Stimulated activated CD4-positive, alpha-beta T cell treated with anti-CD3 and anti-CD28 coated beads, Interleukin-2, amount 100 ng/mL, for 4 hours (primary cell): ENCODE measurements around the gene CACNA1I.
"Not testable (repeated sequence)": the region's sequence is repeated elsewhere in the genome, so short reads cannot be mapped to it uniquely, and the experiment has no call there.

ENCODE experiments used
- DNase-seq: peaks from one replicate; pipeline ENCODE4 v3.0.0-alpha.2; 2020; ENCODE audit warnings: low read depth

The CACNA1I gene

DNA sequence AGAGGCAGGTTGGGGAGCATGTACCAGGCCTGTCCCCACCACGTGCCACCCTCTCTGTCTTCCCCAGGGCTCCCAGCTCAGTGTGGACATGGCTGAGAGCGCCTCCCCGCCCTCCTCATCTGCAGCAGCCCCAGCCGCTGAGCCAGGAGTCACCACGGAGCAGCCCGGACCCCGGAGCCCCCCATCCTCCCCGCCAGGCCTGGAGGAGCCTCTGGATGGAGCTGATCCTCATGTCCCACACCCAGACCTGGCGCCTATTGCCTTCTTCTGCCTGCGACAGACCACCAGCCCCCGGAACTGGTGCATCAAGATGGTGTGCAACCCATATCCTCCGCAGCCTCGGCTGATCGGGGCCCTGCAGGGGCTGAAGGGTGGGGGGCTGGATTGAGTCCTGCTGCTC lies at the start of gene CACNA1I:
CACNA1I (plus strand) TSS at position 89 of the 400 bp plus-strand sequence; CDS start at position 89, 0 bp downstream.
- no peak for DNase-seq

- not testable (repeated sequence) for DNase-seq
Measured at GRCh38 chr22:39521106-39521885, 49.3 kb upstream of the CACNA1I start.

DNA sequence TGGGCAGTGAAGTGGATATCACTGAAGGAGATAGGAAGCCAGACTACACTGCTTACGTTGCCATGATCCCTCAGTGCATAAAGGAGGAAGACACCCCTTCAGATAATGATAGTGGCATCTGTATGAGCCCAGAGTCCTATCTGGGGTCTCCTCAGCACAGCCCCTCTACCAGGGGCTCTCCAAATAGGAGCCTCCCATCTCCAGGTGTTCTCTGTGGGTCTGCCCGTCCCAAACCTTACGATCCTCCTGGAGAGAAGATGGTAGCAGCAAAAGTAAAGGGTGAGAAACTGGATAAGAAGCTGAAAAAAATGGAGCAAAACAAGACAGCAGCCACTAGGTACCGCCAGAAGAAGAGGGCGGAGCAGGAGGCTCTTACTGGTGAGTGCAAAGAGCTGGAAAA lies 48.5 kb upstream of the CACNA1I start:
- not testable (repeated sequence) for DNase-seq

DNA sequence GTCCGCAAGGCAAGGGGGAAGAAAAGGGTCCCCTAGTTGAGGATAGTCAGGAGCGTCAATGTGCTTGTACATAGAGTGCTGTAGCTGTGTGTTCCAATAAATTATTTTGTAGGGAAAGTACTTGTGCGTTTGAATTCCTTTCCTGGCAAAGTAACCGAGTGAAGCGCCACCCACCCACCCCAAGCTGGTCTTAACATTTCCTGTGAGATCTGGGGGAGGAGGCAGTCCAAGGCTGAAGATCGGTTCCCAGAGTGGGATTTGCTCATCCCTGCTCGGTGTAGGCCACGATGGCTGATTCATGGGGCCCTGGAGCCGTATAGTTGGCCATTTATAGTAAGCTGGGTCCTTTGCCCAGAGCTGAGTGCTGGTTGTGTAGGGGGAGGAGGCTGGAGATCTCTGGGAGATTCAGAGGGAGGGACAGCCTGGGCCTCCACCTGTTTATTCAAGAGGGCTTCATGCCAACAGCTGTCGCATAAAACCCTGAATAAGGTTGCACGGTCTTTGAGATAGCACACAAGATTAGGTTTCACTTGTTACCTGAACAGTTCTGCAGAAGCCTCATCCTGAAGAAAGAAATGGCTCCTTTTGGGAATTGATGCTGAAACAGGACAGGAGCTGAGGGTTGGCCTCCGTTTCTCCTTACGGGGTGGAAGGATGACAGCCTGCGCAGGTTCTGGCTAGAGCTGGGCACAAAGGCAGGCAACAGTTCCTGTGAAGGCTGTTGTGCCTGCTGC lies 47.8 kb upstream of the CACNA1I start:
- DNase-seq: no peak

GRCh38 chr22:39524089-39524752 lies 46.3 kb upstream of the CACNA1I start:
- DNase-seq: no peak

- no peak for DNase-seq
Measured at GRCh38 chr22:39524753-39525657, 45.5 kb upstream of the CACNA1I start.

DNA sequence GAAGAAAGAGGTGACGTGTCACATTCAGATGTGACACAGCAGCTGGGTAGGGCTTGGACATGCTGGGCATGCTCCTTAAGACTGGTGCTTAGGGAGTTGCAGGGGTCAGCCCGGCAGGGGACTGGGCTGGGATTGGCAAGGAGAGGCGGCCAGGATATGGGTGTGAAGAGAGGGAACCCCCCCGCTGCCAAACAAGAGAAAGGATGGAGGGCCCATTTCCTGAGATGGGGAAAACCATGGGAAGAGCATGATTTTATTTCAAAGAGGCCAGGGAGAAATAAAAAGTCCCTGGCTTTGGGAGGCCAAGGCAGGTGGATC lies 44.9 kb upstream of the CACNA1I start:
- no peak for DNase-seq

GRCh38 chr22:39526736-39527171 lies 43.8 kb upstream of the CACNA1I start:
- DNase-seq: no peak

GRCh38 chr22:39527481-39527961 lies 43.0 kb upstream of the CACNA1I start:
- no peak for DNase-seq

GRCh38 chr22:39528080-39528661 lies 42.4 kb upstream of the CACNA1I start:
- DNase-seq: no peak

DNA sequence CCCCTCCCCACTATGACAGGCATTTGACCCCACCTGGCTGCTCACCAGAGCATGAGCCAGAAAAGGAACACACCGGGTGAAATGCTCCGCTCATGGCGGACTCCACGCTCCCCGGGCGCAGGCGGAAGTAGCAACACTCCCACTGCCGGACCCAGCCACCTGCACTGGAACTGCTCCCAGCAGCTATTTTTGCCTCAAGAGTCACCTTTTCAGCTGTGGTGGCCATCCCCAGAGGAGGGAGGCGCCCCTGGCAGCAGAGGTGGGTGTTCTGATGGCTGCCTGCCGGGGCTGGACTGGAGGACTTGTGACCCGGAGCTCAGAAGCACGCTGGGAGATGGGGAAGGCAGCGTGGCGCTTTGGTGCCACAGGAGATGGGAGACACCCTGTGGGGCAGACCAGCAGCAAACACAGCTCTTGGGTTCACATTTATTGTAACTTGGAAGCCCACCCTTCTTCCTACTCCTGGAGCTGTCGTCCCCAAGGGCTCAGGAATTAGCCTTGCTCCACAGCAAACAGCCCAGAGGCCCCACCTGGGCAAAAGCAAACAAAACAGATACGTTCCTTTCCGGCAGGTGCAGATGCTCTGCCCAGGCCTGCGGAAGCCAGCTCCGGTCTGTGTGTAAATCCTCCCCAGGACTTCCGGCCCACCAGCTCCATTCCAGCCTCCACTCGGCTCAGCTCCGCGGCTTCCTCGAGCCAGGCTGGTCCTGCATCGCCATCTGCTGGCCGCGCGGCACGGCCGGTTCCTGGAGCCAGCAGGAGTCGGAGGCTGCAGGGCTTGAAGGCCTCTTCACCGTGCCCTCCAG lies 41.7 kb upstream of the CACNA1I start:
- DNase-seq: peak; percentile 79

- no peak for DNase-seq
Measured at GRCh38 chr22:39529487-39529851, 41.1 kb upstream of the CACNA1I start.

GRCh38 chr22:39530116-39530515 lies 40.4 kb upstream of the CACNA1I start:
- no peak for DNase-seq

DNA sequence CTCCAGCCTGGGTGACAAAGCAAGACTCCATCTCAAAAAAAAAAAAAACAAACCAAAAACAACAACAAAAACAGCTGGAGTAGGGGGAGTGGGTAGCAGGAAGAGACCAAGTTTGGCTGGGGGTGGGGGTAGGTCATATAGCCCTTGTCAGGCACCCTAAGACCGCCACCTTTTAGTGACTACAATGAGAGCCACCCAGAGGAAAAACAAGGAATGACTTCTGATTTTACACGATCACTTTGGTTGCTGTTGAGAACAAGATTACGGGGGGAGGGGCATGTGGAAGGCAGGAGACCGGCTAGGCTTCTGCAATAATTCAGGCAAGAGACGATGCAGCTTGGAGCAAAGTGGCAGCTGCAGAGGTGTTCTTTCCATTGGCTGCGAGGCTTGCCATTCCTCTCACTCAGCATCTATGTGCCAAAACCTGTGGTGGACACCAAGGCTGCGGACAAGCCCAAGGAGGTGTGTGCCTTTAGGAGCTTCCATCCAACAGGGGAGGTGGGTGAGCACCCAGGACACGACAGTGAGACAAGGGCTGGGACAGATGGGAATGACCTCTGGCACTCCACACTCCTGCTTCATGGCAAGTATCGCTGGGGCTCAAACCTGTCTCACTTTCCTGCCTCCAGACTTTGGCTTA lies 39.7 kb upstream of the CACNA1I start:
- DNase-seq: no peak

DNA sequence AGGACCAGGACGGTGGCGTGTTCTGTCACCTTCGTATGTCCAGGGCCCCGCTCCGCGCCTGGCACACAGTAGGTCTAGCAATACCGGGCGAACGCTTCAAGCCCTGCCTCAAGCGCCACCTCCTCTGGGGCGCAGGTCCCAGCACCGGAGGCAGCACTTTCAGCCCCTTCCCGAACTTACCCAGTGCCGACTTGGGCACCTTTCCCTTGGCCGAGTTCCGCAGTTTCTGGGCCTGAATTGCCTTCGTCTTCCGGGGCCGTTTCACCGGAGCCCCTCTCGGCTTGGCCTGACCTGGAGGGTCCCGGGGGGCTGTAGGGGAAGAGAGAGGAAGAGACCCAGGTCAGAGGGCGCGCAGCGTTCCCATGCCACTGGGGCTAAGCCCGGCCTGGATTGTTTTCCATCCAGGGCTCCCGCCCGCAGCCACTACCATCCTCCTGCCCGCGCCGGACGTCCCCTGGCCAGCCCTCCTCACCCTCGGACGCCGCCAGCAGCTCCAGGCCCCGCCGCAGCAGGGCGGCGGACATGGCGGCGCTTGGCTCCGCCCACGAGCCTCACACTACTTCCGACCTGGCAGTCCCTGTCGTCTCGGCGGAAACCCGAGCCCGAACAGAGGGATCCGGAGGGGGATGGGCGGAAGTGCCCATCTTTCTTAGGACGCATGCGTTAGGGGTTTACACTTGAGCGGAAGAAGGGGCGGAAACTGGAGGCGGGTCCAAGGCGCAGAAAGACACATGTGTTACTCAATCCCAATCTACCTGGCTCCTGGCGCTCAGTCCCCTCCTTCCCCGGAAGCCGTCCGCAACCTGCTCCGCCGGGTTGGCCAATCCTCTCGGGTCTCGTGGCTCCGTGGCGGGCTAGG lies 38.1 kb upstream of the CACNA1I start, which contains the start of gene RPS19BP1:
RPS19BP1 (minus strand) TSS at position 534 of the 859 bp plus-strand sequence; CDS start at position 524, 10 bp downstream.
- DNase-seq: peak; percentile 99

DNA sequence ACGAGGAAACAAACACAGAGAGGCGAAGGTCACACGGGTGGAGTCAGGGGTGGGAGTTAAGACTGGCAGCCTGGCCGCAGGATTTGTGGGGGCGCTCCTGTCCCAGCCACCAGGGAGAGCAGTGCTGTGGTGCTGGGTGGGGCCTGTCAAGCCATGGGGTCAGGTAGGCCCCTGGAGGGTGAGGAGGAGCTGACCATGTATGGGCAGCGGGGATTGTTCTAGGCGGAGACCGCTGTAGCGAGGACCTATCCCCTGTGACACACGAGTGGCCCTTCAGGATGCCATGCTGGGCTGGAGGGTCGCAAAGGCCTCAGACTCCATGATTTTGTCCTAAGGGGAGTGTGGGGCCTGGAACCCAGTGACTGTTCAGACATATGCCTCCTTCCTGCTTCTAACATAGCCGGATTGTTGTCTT lies 36.5 kb upstream of the CACNA1I start:
- no peak for DNase-seq

DNA sequence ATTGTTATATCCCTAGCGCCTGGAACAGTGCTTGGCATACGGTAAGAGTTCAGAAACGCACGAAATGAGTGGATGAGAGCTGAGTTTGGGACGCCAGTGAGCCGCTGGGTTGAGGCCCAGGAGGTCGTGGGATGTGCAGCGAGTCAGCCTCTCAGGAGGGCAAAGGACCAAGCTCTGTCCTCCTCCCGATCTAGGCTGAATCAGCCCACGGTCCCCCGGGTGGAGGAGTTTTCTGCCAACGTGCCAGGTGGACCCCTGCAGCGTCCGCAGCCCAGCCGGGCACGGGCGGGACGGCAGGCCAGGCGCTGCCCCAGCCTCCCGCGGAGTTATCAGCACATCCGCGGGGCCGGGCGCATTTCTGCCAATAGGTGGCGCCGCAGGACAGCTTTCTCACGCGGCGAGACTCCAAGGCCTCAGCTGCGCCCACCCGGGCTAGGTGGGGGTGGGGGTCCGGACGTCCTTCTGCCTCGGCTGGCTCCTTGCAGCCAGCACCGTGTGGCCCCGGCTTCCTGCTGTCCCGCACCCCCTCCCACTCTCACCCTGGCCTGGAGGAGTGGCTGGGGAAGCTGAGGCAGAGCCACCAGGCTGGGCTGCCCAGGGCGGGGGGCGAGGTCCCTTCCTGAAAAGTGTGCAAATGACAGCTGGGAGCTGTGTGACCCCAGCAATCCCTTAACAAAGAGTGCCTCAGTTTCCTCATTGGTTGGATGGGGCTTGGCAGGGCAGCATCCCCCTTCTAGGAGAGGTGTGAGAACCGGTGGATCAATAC lies 35.8 kb upstream of the CACNA1I start:
- DNase-seq: peak; percentile 60

DNA sequence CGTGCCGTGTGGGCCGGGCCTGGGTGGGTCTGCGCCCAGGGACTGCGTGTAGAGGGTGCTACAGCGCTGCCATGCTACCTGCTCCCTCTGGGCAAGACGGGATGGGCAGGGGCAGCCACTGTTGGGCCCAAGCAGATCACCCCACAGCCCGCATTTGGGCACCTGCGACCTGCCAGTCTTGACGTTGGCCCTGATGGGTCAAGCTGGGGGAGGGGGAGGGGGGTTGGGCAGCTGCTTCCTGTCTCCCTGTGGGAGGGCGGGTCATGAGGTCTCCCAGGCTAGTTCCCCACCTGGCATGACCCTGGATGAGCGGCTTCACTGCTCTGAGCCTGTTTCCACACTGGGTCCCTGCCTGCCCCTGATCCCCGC lies 35.2 kb upstream of the CACNA1I start:
- DNase-seq: no peak
